Urothelium cell line (cell line): Measurements from ENCODE around the gene VSTM4.
A peak's percentile ranks its signal among the peaks of the same experiment; 100 is the strongest.

Experiments used
- DNase-seq: peaks from one replicate; pipeline ENCODE4 v3.0.0; 2011; ENCODE audit warnings: low spot score, mixed read lengths
- FAIRE-seq: peaks from 2 replicates; lab custom pipeline; 2011; peaks lifted over from hg19 to GRCh38; lab: Jason Lieb, UNC

VSTM4 gene, protein sequence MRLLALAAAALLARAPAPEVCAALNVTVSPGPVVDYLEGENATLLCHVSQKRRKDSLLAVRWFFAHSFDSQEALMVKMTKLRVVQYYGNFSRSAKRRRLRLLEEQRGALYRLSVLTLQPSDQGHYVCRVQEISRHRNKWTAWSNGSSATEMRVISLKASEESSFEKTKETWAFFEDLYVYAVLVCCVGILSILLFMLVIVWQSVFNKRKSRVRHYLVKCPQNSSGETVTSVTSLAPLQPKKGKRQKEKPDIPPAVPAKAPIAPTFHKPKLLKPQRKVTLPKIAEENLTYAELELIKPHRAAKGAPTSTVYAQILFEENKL

DNA sequence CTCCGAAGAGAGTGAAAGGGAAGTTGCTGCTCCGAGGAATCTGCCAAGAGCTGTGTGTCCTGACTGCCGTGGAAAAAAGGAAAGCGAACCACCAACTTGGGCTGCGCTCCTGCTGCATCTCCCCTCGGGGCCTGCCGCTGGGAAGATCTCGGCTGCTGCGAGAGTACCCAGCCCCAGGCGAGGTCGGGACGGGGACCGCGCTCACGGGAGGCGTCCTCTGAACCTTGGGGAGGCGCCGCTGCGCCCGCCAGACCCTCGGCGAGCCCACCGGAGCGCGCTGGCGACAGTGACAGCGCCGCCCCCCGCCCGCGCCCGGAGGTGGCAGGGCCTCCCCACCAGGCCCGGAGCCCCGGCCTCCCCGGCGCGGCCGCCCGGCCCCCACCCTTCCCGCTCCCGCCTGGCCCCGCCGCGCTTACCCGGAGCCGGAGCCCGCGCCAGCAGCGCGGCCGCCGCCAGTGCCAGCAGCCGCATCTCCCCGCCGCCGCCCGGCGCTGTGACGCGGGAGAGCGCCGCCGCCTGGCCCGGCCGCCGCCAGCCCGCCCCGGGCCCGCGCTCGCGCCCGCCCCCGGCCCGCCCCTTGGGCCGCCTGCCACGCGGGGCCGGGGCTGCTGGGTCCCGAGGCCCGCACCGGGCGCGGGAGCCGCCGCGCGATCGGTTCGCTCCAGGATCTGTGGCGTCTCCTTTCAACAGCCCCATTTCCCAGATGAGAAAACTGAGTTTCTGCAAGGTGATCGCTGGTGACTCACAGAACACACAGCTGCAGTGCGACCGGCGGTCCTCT is at the start of gene VSTM4:
VSTM4 (minus strand) TSS at position 508 of the 781 bp plus-strand sequence; CDS start at position 471, 37 bp downstream.
- DNase-seq (peak; percentile 71), FAIRE-seq (no peak)

DNA sequence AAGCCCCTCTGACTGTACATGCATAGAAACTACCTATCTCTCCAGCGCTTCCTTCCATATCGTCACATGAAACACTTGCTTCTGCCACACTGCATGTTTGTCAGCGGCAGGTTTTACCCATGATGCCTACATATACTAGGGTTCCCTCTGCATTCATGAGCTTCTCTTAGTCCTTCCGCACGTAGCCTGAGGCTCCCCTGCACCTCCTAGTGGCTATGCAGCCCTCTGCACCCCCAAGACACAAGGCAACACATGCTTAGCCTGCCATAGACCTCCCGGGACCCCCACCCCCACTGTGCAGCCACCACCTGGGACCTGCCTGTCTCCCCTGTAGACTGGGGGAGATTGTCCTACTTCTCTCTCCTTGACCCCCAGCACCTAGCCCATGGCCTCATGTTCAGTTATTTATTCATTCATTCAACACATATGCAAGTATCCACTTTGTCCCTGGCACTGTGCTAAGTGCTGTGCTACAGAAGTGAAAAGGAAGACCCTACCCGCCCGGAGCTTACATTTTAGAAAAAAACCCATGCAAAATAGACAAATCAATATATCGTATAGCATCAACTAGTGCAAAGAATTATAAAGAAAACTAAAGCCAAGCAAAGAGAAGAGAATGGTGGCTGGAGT is 49.4 kb upstream of the VSTM4 start:
- DNase-seq, result no peak
- no peak for FAIRE-seq

DNA sequence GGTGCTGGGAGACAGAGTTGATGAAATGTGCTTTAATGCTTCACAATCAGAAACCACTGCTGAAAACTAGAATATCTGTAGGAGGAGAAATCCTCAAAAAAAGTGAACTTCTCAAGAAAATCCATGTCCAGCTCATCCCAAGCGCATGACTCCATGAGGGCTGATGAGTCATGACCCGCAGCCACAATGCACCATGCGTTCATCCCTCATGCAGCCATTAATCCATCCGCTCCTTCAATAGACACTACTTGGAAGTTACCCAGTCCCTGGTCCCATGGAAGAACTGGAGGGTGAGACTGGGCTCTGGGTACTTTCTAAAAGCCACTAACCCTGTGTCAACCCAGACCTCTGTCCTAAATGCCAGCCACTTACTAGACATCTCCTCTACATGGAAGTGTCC is 48.4 kb upstream of the VSTM4 start:
- DNase-seq (no peak), FAIRE-seq (no peak)

DNA sequence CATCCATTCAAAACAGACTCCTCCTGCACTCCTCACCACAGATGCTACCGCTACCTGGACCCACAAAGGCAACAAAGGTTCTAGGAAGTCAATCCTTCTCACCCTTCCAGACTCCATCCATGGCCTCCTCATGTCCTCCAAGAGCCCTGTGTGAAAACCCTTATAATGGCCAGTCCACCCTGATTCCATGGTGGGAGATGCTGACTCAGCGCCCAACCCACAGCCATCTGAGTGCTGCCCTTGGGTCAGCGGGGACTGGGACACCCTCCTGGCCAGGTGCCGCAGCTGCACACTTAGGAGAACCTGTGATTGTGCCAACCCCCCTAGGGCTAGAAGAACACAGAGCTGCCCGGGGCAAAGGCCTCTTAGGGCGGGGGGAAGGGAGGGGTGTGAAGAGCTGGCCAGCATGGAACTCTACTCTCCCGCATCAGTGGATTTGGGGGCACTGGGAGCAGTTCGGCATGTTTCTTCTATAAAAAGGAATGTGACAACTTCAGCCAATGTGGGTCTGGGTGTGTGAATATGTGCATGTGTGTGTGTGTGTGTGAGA is 47.5 kb upstream of the VSTM4 start:
- FAIRE-seq (no peak), DNase-seq (no peak)

DNA sequence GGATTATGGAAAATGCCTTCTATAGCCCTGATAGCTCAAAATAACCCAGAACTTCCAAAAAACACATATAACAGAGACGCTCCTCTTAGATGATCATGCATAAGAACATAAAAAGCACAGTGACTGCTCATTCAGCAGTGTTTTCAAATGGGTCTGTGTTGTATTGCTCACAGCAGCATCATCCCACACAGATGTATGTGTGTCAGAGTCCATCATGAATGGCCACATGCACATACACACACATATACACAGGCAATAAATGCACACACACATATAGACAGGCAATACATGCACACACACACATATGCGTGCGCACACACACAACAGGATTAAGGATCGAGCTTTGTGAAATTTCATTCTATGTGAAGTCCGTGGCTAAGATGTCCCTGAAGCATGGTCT is 46.7 kb upstream of the VSTM4 start:
- FAIRE-seq (peak; percentile 91), DNase-seq (no peak)

DNA sequence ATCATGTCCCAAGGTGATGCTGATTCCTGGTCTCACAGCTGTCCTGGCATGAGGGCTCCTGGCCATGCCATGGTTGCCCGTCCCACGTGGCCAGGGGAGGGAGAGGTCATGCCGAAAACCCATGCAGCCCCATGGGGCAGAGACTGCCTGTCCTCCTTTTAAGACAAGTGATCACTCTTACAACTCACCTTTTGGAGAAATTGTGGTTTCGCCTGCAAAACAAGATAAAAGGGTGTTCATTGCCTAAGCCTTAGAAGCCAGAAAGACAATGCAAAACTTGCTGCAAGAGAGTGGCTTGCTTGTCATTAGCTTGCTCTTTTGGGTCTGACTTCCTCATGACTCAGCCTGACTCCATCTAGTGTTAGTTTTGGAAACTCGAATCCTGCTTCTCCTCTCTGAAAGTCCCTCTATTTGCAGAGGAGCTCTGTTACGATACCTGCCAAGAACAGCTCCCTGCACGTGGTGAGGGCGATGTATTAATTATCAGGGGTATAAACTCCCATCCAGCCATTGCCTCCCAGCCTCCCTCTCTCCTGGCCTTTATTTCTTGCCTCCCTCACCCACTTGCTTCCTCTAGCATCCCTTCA is 46.2 kb upstream of the VSTM4 start:
- FAIRE-seq (peak; percentile 94), DNase-seq (peak; percentile 36)

DNA sequence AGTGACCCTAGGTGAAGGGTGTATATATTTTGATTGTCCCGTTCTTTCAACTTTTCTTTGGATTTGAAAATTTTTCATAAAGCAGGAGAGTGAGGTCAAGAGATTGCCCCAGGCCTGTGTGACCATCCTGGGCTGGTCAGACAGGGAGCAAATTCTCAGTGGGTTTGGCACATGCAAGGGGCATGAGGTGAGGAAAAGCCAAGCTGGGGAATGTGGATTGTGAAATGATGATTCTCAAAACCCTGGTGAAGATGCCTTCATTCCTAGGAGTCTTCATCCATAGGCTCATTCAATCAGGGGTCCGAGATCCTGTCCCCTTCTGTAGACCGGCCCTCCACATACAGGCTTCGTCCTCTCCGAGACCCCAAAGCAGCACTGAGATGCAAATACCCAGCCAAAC is 45.5 kb upstream of the VSTM4 start:
- no peak for DNase-seq
- no peak for FAIRE-seq

DNA sequence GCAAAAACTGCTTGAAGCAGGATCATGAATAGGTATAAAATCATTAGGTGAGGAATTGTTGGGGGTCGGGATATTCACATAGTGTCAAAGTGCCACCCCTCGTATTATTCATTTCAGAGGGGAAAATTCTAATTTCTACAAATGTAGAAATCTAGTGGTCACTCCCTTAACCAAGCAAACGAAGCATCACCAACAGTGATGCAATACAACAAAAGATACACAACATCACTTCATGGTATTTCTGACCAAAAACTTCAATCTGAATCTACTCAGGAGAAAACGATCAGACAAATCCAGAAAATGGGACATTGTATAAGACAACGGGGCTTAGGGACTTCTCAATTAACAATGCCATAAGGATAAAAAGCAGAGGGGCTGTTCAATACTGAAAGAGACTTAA is 44.8 kb upstream of the VSTM4 start:
- FAIRE-seq (no peak), DNase-seq (no peak)

DNA sequence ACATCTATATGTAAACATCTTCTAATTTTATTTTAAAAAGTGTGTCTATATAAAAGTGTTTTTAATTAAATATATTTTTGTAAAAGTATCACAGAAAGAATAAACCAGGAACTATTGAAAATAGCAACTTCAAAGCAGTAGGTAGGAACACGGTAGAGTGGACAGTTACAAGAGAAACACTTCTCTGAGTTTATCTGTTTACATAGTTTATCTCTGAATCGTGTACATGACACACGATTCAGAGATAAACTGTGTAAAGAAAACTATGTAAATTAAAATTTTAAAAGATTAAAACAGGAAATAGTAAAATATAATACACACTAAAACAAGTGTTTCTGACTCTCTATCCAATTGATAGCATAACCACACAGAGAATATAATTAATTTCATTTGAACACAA is 43.6 kb upstream of the VSTM4 start:
- FAIRE-seq, result no peak

DNA sequence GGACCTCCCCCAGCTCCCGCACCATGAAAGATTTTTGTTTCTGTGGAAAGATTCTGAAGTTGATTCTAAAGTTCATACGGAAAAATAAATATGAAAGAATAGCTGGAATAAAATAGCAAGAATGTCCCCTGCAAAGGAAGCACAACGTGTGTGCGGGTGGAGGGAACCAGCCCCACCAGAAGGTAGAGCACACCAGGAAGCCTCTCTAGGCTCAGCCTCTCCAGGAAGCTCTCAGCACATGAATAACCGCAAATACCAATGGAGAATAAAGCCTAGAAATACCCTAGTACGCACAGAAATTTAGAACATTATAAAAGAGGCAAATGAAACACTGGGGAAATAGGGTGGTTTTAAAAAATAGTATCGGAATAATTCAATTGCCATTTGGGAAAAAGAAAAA is 43.1 kb upstream of the VSTM4 start:
- DNase-seq (no peak), FAIRE-seq (no peak)

More for the DNA sequence above, 43.6 kb upstream of the VSTM4 start:
- DNase-seq, result no peak

DNA sequence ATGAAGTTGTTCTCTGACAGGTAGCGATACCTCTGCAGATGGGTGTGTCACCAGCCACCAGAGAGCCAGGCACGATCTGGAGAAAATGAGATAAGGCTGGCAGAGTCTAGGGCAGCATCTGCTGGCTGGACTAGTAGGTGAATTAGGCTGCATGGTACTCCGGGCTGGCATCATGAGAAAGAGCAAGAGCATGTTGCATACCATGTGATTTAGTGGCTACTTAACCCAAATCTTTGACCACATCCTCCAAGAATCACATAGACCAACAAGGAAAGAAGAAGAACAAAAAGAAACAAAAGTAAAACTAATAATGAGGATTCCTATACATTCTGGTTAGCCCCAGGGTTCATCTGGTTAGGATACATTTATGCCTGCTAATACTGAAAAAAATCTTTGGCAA is 41.9 kb upstream of the VSTM4 start:
- DNase-seq (no peak), FAIRE-seq (no peak)

DNA sequence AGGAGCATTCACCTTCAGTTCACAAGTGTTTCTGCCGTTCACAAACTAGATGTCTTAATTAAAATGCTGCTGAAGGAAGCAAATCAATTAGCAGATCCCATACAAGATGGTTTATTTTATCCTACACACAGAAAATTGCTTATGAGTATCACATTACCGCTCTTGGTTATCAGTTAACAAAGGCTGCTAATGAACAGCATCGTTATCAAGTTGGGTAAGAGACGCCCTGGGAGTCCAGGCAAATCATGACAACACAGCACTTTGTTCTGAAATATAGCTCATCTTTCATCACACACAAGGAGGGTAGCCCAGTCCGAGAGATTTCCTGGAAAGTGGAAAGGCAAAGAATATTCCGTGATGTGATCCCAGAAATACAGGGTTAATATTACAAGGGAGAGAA is 39.3 kb upstream of the VSTM4 start:
- FAIRE-seq (no peak), DNase-seq (no peak)

DNA sequence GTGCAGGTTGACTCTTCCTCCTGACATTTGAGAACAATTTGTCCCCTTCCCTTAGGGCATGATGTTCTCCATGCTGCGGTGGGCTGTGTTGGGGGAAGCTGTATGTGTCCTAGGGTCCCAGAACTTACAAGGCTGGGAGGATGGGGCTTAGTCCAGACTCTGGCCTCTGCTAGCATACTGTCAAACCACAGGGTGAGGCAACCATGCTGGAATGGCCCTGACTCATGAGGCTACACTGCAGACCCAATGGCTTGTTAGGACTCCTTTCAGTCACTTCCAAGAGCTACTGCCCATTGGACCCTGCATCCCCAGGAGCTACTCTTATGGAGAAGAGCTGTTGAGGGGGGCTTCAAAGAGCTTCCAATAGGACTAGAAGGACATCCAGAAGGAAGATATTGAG is 38.6 kb upstream of the VSTM4 start:
- FAIRE-seq (no peak), DNase-seq (no peak)

DNA sequence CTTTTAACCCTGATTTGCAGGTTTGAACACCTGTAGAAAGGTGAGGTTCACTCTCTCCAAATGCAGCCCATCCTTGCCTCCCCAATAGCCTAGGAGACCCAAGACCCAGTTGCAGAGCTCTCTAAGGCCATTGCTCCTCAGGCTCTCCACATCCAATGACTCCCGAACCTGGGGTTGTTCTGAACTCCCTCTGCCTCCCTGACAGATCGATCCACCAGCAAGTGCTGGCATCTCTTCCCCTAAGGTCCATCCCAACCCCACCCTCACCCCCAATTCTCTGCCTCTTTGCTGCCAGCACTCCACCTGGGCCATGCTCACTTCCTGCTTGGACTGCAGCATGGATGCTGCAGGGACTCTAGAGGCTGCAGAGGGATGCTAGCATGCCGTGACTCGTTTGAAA is 37.8 kb upstream of the VSTM4 start:
- DNase-seq, result no peak
- no peak for FAIRE-seq

DNA sequence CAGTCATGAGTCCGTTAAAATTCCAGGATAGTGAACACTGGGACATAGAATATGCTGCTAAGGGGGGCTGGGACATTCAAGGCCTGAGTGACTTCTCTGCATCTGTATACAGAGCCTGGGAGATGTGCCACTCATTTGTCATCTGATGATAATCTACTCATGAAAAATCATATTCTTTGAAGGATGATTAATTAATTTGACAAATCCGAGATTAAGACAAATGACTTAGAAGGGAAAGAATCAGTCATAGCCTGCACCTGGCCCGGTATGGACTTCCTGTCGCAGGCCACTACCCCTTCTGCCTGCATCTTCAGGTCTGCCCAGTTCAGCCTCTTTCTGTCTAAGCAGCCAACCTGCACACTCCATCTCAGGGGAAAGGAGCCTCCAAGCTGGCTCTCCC is 37.3 kb upstream of the VSTM4 start:
- FAIRE-seq (no peak), DNase-seq (no peak)

DNA sequence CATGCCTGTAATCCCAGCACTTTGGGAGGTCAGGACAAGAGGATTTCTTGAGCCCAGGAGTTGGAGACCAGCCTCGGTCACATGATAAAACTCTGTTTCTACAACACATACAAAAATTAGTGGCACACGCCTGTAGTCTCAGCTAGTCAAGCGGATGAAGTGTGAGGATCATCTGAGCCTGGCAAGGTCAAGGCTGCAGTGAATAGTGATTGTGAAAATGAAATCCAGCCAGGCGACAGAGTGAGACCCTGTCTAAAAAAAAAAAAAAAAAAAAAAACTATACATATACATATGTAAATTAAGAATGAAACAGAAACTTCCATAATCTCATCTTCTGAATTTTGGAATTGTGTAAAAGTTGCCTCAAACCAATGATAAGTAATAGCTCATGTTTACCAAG is 36.7 kb upstream of the VSTM4 start:
- no peak for DNase-seq
- no peak for FAIRE-seq

DNA sequence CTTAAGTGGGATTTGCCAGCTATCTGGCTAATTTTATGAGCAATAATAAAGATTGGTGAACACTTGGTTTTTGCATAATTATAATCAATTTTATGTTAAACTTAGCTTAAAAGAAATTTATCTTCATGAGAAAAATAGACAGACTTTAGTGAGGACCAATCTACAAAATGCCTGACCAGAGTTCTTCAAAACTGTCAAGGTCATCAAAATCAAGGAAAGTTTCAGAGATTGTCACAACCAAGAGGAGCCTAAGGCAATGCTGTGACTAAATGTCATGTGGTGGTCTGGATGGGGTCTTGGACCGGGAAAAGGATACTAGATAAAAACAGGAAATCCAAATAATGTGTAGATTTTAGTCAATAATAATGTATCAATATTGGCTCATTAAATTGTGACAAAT is 36.2 kb upstream of the VSTM4 start:
- DNase-seq (no peak), FAIRE-seq (no peak)

DNA sequence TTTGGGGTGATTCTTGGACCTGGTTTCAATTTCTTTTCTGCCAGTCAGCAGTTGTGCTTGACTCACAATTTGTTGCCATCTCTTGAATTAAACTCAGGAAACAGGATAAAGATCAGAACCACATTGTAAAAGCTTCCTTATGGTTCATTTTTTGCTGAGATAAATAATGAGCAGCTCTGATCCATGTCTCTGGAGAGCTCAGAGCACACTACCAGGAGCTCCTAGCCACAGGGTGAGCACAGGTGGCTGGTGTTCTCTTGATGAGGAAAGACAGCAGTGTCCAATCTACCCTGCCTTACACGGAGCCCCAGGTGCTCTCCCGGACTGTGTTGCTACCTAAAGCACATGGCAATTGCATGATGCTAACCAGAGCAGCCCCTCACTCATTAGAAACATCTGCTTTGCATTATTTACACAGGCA is 35.7 kb upstream of the VSTM4 start:
- FAIRE-seq (no peak), DNase-seq (no peak)

DNA sequence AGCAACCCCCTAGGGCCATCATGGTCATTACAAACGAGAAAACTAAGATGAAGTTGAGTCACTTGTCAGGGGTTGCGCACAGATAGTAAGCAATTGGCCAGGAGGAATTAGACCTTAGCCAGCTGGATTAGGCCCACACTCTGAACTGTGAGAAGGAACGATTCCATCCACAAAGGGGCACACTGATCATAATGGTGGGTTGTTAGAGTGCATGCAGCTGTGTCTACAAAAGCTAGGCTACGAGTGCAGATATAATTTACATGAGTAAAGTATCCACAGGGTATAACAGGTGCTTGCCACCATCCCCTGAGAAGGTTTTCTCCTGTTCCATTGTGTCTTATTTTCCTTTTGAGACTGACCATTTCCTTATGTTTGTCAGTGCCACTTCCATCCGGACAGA is 35.1 kb upstream of the VSTM4 start:
- FAIRE-seq, result no peak
- DNase-seq, result no peak

DNA sequence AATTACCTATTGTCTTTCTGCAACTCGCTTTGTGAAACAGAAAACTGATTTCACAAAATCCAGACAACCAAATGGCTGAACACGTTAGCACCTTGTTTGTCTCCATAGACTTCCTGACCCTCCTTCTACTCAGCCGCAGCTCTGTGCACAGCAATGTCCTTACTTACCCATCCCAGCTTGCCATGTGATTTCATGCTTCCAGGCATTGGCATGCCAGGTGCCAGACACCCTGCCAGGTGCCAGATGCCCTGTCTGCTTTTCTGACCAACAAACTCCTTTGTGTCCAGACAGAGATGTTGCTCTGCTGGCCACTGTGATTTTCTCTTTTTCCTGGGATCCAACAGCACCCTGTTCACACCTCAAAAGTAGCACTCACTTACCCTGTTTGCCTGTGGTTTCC is 34.6 kb upstream of the VSTM4 start:
- DNase-seq (no peak), FAIRE-seq (no peak)

DNA sequence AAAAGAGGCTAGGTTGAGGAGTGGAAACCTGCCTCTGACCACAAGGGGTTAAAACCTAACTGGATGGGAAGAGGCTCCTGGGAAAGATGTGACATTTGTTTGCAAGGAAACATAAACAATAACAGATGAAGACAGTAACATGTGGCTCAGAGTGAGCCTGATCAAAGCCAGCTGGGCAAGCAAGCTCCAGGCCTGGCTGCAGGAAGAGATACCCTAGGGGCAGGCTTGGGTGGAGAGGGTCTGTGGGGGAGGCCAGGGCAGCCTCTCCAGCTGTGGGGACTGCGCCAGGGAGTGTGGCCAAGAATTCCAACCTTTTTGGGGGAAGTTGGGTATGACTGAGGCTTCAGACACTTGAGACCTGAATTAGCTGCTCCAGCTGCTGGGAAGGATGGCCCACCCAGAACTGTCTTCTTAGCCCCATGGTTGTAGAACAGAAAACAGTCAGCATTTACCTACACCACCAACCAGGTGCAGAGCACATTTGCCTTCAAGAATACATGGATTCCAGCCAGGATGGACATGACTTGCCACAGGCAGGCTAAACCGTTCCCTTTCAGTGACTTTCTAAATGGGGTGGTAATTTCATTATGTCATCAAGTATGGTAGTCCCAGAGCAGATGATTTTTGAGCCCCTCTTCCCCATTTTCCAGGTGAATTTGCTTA is 28.9 kb upstream of the VSTM4 start:
- FAIRE-seq (no peak), DNase-seq (no peak)
